ENCODE measurements around the gene FRAS1. TPM values are rescaled to one million over a fixed set of nuclear protein-coding genes. Genes with fewer than 3 reads are reported as not detected.
"Not testable (repeated sequence)": the region's sequence is repeated elsewhere in the genome, so short reads cannot be mapped to it uniquely, and the experiment has no call there.

FRAS1 gene
- total RNA-seq, 2 donors from 2014 or later: 6.4 to 11.0 TPM

- intact Hi-C loops (cut with DNase I): no loop called here
- no peak overlapping the region for H3K4me3 ChIP-seq
- no peak overlapping the region for H3K27ac ChIP-seq
- no peak for DNase-seq (ENCODE audit: low spot score)
- H3K9me3 ChIP-seq: no peaks in the 10 kb centered on the region
- TF ChIP-seq POLR2AphosphoS5 (IDR thresholded peaks at IDR 0.05) (no peak), CTCF (IDR thresholded peaks at IDR 0.05) (no peak), POLR2A (IDR thresholded peaks at IDR 0.05) (no peak)
- 72% methylated on average over 4 of the region's 4 CpGs for WGBS
- H3K27me3 ChIP-seq (replicated peaks; ENCODE audit: insufficient read depth): no peaks in the 10 kb centered on the region
- no peaks in the 10 kb centered on the region for H3K4me1 ChIP-seq (replicated peaks)
- no peaks in the 10 kb centered on the region for H3K36me3 ChIP-seq
These were observed 425.2 kb downstream of the FRAS1 start for GRCh38 chr4:78482281-78482680.

- Histone ChIP-seq H3K4me3 (no peak overlapping the region), H3K36me3 (no peaks in the 10 kb centered on the region), H3K4me1 (replicated peaks) (no peaks in the 10 kb centered on the region), H3K9me3 (no peaks in the 10 kb centered on the region), H3K27ac (no peak overlapping the region), H3K27me3 (replicated peaks; ENCODE audit: insufficient read depth) (no peaks in the 10 kb centered on the region)
- WGBS: 89% methylated on average over 2 of the region's 2 CpGs
- no peak for DNase-seq (ENCODE audit: low spot score)
- intact Hi-C loops (cut with DNase I): no loop called here
- no peak for TF ChIP-seq POLR2A (IDR thresholded peaks at IDR 0.05)
- no peak for TF ChIP-seq POLR2AphosphoS5 (IDR thresholded peaks at IDR 0.05)
- TF ChIP-seq CTCF (IDR thresholded peaks at IDR 0.05): no peak
These were observed 426.7 kb downstream of the FRAS1 start for GRCh38 chr4:78483811-78484210.

GRCh38 chr4:78484574-78484973 lies 427.5 kb downstream of the FRAS1 start:
- no peaks in the 10 kb centered on the region for H3K9me3 ChIP-seq
- no peak for TF ChIP-seq CTCF (IDR thresholded peaks at IDR 0.05)
- H3K4me1 ChIP-seq (replicated peaks): no peaks in the 10 kb centered on the region
- intact Hi-C loops (cut with DNase I): no loop called here
- no peak overlapping the region for H3K4me3 ChIP-seq
- no peaks in the 10 kb centered on the region for H3K36me3 ChIP-seq
- 51% methylated on average over 2 of the region's 2 CpGs for WGBS
- H3K27me3 ChIP-seq (replicated peaks; ENCODE audit: insufficient read depth): no peaks in the 10 kb centered on the region
- DNase-seq (ENCODE audit: low spot score): no peak
- no peak overlapping the region for H3K27ac ChIP-seq

- Histone ChIP-seq H3K4me3 (no peak overlapping the region), H3K27ac (no peak overlapping the region), H3K27me3 (replicated peaks; ENCODE audit: insufficient read depth) (no peaks in the 10 kb centered on the region), H3K36me3 (no peaks in the 10 kb centered on the region), H3K9me3 (no peaks in the 10 kb centered on the region), H3K4me1 (replicated peaks) (no peaks in the 10 kb centered on the region)
- no peak for TF ChIP-seq POLR2A (IDR thresholded peaks at IDR 0.05)
- TF ChIP-seq CTCF (IDR thresholded peaks at IDR 0.05): no peak
- no peak for TF ChIP-seq POLR2AphosphoS5 (IDR thresholded peaks at IDR 0.05)
- no peak for DNase-seq (ENCODE audit: low spot score)
- intact Hi-C loops (cut with DNase I): no loop called here
These were observed 436.6 kb downstream of the FRAS1 start for GRCh38 chr4:78493731-78494130.

- DNase-seq (ENCODE audit: low spot score): no peak
- Histone ChIP-seq H3K4me1 (replicated peaks) (no peaks in the 10 kb centered on the region), H3K36me3 (no peaks in the 10 kb centered on the region), H3K27me3 (replicated peaks; ENCODE audit: insufficient read depth) (no peaks in the 10 kb centered on the region), H3K4me3 (no peak overlapping the region), H3K9me3 (no peaks in the 10 kb centered on the region), H3K27ac (no peak overlapping the region)
- intact Hi-C loops (cut with DNase I): no loop called here
- WGBS: 59% methylated on average over 4 of the region's 4 CpGs
- TF ChIP-seq POLR2A (IDR thresholded peaks at IDR 0.05) (no peak), POLR2AphosphoS5 (IDR thresholded peaks at IDR 0.05) (no peak), CTCF (IDR thresholded peaks at IDR 0.05) (no peak)
These were observed 439.0 kb downstream of the FRAS1 start for GRCh38 chr4:78496021-78496643.

GRCh38 chr4:78506260-78506659 lies 449.1 kb downstream of the FRAS1 start:
- H3K9me3 ChIP-seq; H3K4me3 ChIP-seq; H3K27me3 ChIP-seq (replicated peaks; ENCODE audit: insufficient read depth); DNase-seq (ENCODE audit: low spot score); H3K36me3 ChIP-seq; H3K4me1 ChIP-seq (replicated peaks); H3K27ac ChIP-seq; intact Hi-C loops (cut with DNase I): not testable (repeated sequence)
- 64% methylated on average over 10 of the region's 10 CpGs for whole genome bisulfite sequencing

All from prostate gland (tissue), 2 donors.